Body of pancreas (tissue), 4 donors: Measurements from ENCODE around the gene RFX7.

Source experiments
- CTCF ChIP-seq, 7 experiments: fragments of 450-650 bp in 4 of 7; fragments of 200-600 bp in 3 of 7; sonication (generic) in 3 of 7; IDR thresholded peaks; one replicate each; pipeline ENCODE4 v1.5.1; 2016 to 2019; ENCODE audit warnings: antibody characterized with exemption in 7 of 7
- POLR2A ChIP-seq, 3 donors: fragments of 450-650 bp; IDR thresholded peaks; one replicate each; pipeline ENCODE4 v1.6.1; 2016; ENCODE audit warnings: antibody characterized with exemption in 3 of 3, mild to moderate bottlenecking in 2 of 3

GRCh38 chr15:56286213-56286612 lies 42.5 kb upstream of the RFX7 start:
- TF ChIP-seq CTCF (IDR thresholded peaks at IDR 0.05): no peak
- TF ChIP-seq POLR2A (IDR thresholded peaks at IDR 0.05): no peak
